ENCODE measurements around the gene GDPD5.

GDPD5 gene

GRCh38 chr11:75562836-75563484, 37.2 kb upstream of the GDPD5 start:
- TF ChIP-seq CTCF (IDR thresholded peaks at IDR 0.05; ENCODE audit: control insufficient read depth, extremely low read depth, insufficient read depth) = no peak
- no peak overlapping the region for H3K4me3 ChIP-seq (ENCODE audit: low read depth, low read length)
- no peak for DNase-seq (ENCODE audit: low read depth)

- no peak for DNase-seq (ENCODE audit: low read depth)
- no peak for TF ChIP-seq CTCF (IDR thresholded peaks at IDR 0.05; ENCODE audit: control insufficient read depth, extremely low read depth, insufficient read depth)
- H3K4me3 ChIP-seq (ENCODE audit: low read depth, low read length) = peak within 1 kb of the TSS; percentile 5; the same call in 1 of the 2 replicates
Observed at GRCh38 chr11:75562048-75562835, 36.5 kb upstream of the GDPD5 start, which contains the start of gene SERPINH1. TSS of gene SERPINH1 (plus strand) at chr11:75562253. CDS start at chr11:75566350, 4,097 bp downstream.

DNA sequence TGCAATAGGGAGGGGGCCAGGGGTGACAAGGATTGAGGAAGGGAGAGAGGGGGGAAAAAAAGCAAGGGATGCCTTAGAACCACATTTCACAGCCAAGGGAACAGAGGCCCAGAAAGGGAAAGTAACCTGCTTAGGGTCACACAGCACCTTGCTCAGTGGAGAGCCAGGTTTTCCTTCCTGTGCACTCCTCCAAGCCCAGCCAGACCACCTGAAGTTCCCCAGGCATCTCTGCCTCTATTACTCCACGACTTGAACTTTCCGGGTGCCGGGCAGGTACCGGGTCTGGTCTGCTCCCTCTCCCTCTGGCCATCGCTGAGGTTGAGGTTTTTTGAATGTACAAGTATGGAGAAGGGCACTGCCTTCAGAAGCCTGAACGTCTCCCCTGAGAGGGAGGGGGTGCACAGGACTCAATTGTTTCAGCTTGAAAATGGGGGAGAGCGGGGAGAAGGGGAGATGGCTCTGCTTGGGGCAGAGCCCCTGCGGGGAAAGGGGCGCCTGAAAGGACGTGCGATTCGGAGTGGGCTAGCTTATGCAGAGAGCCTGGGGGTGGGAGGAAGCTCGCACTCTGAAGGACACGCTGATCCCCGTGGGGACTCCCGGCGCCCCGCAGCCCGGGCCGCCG, 35.8 kb upstream of the GDPD5 start:
- no peak for TF ChIP-seq CTCF (IDR thresholded peaks at IDR 0.05; ENCODE audit: control insufficient read depth, extremely low read depth, insufficient read depth)
- no peak for DNase-seq (ENCODE audit: low read depth)
- no peak overlapping the region for H3K4me3 ChIP-seq (ENCODE audit: low read depth, low read length)

DNA sequence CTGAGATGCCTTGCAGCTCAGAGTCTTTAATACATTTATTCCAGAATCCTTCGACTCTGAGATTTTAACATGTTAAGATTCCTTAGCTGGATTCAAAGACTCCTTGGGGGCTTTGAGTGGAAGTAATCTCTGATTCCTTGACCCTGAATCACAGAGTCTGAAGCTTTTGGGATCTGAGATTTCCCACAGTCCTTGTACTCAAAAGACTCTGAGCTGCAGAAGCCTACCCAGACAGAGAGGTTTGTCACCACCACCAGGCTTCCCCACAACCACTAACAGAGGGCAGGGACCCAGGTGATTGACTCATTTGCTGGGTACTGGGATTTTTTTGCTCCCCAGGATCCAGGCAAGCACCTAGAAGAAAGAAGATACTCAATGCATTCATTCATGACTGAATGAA, 34.9 kb upstream of the GDPD5 start:
- no peak for TF ChIP-seq CTCF (IDR thresholded peaks at IDR 0.05; ENCODE audit: control insufficient read depth, extremely low read depth, insufficient read depth)
- DNase-seq (ENCODE audit: low read depth) = no peak
- H3K4me3 ChIP-seq (ENCODE audit: low read depth, low read length) = no peak overlapping the region

DNA sequence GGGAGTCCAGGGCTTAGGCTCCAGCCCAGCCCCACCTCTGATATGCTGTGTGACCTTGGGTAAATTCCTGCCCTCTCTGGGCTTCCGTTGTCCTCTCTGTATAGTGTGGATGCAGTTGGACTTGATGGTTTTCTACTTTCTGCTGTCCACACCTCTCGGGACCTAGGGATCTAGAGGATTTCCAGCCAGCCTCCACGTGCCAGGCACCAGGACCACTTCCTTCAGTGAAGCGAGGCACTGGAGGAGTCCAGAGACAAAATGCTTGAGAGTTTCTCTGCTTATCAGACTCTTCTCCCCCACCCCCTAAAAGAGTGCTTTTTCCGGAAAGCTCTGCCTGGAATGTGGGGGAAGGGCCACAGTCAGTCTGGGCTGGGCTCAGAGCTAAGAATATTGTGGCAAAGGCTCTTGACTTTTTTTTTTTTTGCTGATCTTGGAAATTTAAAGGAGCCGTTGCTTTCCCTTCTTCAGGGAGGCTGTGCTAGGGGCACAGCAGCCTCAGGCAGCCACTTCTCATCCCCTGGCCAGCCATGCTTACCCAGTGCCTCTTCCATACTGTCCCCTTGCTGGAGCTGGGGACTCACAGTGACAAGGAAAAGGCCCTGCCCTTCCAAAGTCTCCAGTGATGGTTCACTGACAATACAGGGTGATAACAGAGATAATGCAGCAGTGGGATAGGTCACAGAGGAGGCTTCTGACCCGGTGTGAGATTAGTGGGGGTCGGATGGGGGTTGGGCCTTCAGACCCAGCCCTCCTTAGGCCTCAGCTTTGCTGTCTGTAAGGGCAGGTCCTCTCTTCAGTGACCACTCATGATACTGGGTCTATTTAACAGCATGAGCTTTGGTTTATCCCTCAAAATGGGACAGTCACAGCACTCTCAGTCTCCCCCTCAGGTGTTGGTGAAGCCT, 33.5 kb upstream of the GDPD5 start:
- DNase-seq (ENCODE audit: low read depth) = no peak
- no peak overlapping the region for H3K4me3 ChIP-seq (ENCODE audit: low read depth, low read length)
- TF ChIP-seq CTCF (IDR thresholded peaks at IDR 0.05; ENCODE audit: control insufficient read depth, extremely low read depth, insufficient read depth) = no peak

All from LNCaP clone FGC (cell line).